ENCODE data around the gene C19orf47. TPM values are rescaled to one million over a fixed set of nuclear protein-coding genes. Genes with fewer than 3 reads are reported as not detected.

Gene C19orf47
- total RNA-seq, 2 experiments from 2014 or later: 15.6 to 33.8 TPM

- H3K27ac ChIP-seq (ENCODE audit: low read depth, low read length, poor library complexity, severe bottlenecking): peak overlapping the region; percentile 94
- H3K4me3 ChIP-seq (ENCODE audit: low read depth, low read length, poor library complexity, severe bottlenecking): peak overlapping the region; percentile 48
- BruUV-seq (replicated peaks): no TSS peak
- ChIA-PET CTCF (ENCODE audit: unreplicated experiment) (no interaction called here), POLR2A (interaction anchor here (0.5 kb wide), 1 partner anchor 137 kb away, joined by 5 read pairs; no protein-coding TSS in a partner anchor)
- peak; percentile 36 for DNase-seq (ENCODE audit: low spot score)
- H2AFZ ChIP-seq (ENCODE audit: low read length): no peak overlapping the region
- intact Hi-C loops (cut with micrococcal nuclease; ENCODE audit: unreplicated experiment): loop anchor here (10.0 kb wide), 3 partner anchors 136 to 324 kb away; partner anchors contain the start of genes LTBP4 and SERTAD1
- peaks cover 48% of the 10 kb centered on the region for H3K4me1 ChIP-seq (ENCODE audit: insufficient read depth, low read length, poor library complexity, severe bottlenecking)
- TF ChIP-seq EZH2phosphoT487 (IDR thresholded peaks at IDR 0.05; ENCODE audit: borderline replicate concordance, low read depth, low read length): no peak
- no peaks in the 10 kb centered on the region for H3K9me2 ChIP-seq (ENCODE audit: insufficient read depth, low read length)
- no peaks in the 10 kb centered on the region for H4K20me1 ChIP-seq (ENCODE audit: insufficient read depth, low read length)
- H3K9me3 ChIP-seq (ENCODE audit: low read length): no peaks in the 10 kb centered on the region
- H3K79me2 ChIP-seq (ENCODE audit: insufficient read depth, low read depth, low read length): peaks cover 79% of the 10 kb centered on the region
- H3K4me2 ChIP-seq (ENCODE audit: low read length): peak overlapping the region; percentile 93
- H3K36me3 ChIP-seq (ENCODE audit: insufficient read depth, low read length): peaks cover 6% of the 10 kb centered on the region; the same call in 1 of the 2 replicates
Measured at GRCh38 chr19:40280608-40281221, 67.5 kb downstream of the C19orf47 start.

- H3K4me1 ChIP-seq (ENCODE audit: insufficient read depth, low read length, poor library complexity, severe bottlenecking): peaks cover 52% of the 10 kb centered on the region
- intact Hi-C loops (cut with micrococcal nuclease; ENCODE audit: unreplicated experiment): loop anchor here (10.0 kb wide), 3 partner anchors 135 to 325 kb away; partner anchors contain the start of genes LTBP4 and SERTAD1
- H3K9me3 ChIP-seq (ENCODE audit: low read length): no peaks in the 10 kb centered on the region
- ChIA-PET POLR2A (no interaction called here), CTCF (ENCODE audit: unreplicated experiment) (no interaction called here)
- peak; percentile 37 for DNase-seq (ENCODE audit: low spot score)
- no peak overlapping the region for H2AFZ ChIP-seq (ENCODE audit: low read length)
- no peak for TF ChIP-seq EZH2phosphoT487 (IDR thresholded peaks at IDR 0.05; ENCODE audit: borderline replicate concordance, low read depth, low read length)
- TF ChIP-seq, protein P1, sequence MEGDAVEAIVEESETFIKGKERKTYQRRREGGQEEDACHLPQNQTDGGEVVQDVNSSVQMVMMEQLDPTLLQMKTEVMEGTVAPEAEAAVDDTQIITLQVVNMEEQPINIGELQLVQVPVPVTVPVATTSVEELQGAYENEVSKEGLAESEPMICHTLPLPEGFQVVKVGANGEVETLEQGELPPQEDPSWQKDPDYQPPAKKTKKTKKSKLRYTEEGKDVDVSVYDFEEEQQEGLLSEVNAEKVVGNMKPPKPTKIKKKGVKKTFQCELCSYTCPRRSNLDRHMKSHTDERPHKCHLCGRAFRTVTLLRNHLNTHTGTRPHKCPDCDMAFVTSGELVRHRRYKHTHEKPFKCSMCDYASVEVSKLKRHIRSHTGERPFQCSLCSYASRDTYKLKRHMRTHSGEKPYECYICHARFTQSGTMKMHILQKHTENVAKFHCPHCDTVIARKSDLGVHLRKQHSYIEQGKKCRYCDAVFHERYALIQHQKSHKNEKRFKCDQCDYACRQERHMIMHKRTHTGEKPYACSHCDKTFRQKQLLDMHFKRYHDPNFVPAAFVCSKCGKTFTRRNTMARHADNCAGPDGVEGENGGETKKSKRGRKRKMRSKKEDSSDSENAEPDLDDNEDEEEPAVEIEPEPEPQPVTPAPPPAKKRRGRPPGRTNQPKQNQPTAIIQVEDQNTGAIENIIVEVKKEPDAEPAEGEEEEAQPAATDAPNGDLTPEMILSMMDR (conservative IDR thresholded peaks at IDR 0.05; ENCODE audit: low read length): no peak
- H3K4me3 ChIP-seq (ENCODE audit: low read depth, low read length, poor library complexity, severe bottlenecking): peak overlapping the region; percentile 48
- peak overlapping the region; percentile 94 for H3K27ac ChIP-seq (ENCODE audit: low read depth, low read length, poor library complexity, severe bottlenecking)
- peaks cover 84% of the 10 kb centered on the region for H3K79me2 ChIP-seq (ENCODE audit: insufficient read depth, low read depth, low read length)
- H4K20me1 ChIP-seq (ENCODE audit: insufficient read depth, low read length): no peaks in the 10 kb centered on the region
- no peaks in the 10 kb centered on the region for H3K9me2 ChIP-seq (ENCODE audit: insufficient read depth, low read length)
- H3K36me3 ChIP-seq (ENCODE audit: insufficient read depth, low read length): peaks cover 6% of the 10 kb centered on the region; the same call in 1 of the 2 replicates
- BruUV-seq (replicated peaks): no TSS peak
- H3K4me2 ChIP-seq (ENCODE audit: low read length): peak overlapping the region; percentile 93
Measured at GRCh38 chr19:40279761-40280607, 68.2 kb downstream of the C19orf47 start.

DNA sequence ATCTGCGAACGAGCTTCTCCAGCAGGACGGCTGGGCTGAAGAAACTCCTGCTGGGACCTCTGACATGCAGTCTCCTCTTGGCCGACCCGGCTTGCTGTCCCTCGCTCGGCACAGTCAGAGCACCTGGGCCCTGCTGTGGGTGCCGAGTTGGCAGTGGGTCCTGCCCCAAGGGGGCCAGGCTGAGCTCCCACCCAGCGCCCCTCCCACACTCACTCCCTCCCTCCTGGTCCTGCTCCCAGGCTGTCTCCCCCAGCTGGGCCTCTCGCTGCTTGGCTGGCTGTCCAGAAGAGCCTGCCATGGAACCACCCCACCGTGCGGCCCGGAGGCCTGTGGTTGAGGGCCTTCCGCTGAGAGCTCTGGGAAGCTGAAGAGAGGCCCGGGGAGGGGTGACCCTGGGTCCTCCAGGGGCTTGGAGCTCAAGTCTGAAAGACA is 69.1 kb downstream of the C19orf47 start:
- no peak overlapping the region for H3K27ac ChIP-seq (ENCODE audit: low read depth, low read length, poor library complexity, severe bottlenecking)
- no peak for DNase-seq (ENCODE audit: low spot score)
- H3K4me1 ChIP-seq (ENCODE audit: insufficient read depth, low read length, poor library complexity, severe bottlenecking): peaks cover 60% of the 10 kb centered on the region
- H2AFZ ChIP-seq (ENCODE audit: low read length): no peak overlapping the region
- no TSS peak for BruUV-seq (replicated peaks)
- no peak overlapping the region for H3K4me3 ChIP-seq (ENCODE audit: low read depth, low read length, poor library complexity, severe bottlenecking)
- ChIA-PET CTCF (ENCODE audit: unreplicated experiment) (no interaction called here), POLR2A (interaction anchor here (0.6 kb wide), 1 partner anchor 153 kb away, joined by 4 read pairs; no protein-coding TSS in a partner anchor)
- no peaks in the 10 kb centered on the region for H4K20me1 ChIP-seq (ENCODE audit: insufficient read depth, low read length)
- no peaks in the 10 kb centered on the region for H3K9me2 ChIP-seq (ENCODE audit: insufficient read depth, low read length)
- no peak for TF ChIP-seq EZH2phosphoT487 (IDR thresholded peaks at IDR 0.05; ENCODE audit: borderline replicate concordance, low read depth, low read length)
- TF ChIP-seq, protein P1 (conservative IDR thresholded peaks at IDR 0.05; ENCODE audit: low read length): no peak
- peaks cover 6% of the 10 kb centered on the region; the same call in 1 of the 2 replicates for H3K36me3 ChIP-seq (ENCODE audit: insufficient read depth, low read length)
- no peaks in the 10 kb centered on the region for H3K9me3 ChIP-seq (ENCODE audit: low read length)
- peak overlapping the region; percentile 12; the same call in 1 of the 2 replicates for H3K4me2 ChIP-seq (ENCODE audit: low read length)
- peaks cover 87% of the 10 kb centered on the region for H3K79me2 ChIP-seq (ENCODE audit: insufficient read depth, low read depth, low read length)
- intact Hi-C loops (cut with micrococcal nuclease; ENCODE audit: unreplicated experiment): no loop called here

All from OCI-LY7 (cell line).